Skeletal muscle satellite cell (primary cell): ENCODE results near the gene FANK1. TPM values are rescaled to one million over a fixed set of nuclear protein-coding genes. Genes with fewer than 3 reads are reported as not detected.

Experiments used
- H3K27me3 ChIP-seq: 2 replicates; pipeline ENCODE4 v1.7.0; 2013; ENCODE audit warnings: low read length; ENCODE audit not compliant: control insufficient read depth, insufficient read depth
- H3K36me3 ChIP-seq: 2 replicates; pipeline ENCODE4 v1.7.0; 2013; ENCODE audit warnings: mild to moderate bottlenecking, control low read depth, low read length; ENCODE audit not compliant: insufficient read depth
- H3K4me1 ChIP-seq: 2 replicates; pipeline ENCODE4 v1.7.0; 2013; ENCODE audit warnings: low read length; ENCODE audit not compliant: control insufficient read depth, insufficient read depth
- H3K4me2 ChIP-seq: 2 replicates; pipeline ENCODE4 v1.7.0; 2013; ENCODE audit warnings: mild to moderate bottlenecking, low read length
- H3K4me3 ChIP-seq: 2 replicates; pipeline ENCODE4 v1.7.0; 2013; ENCODE audit warnings: low read length
- H3K9ac ChIP-seq: 2 replicates; pipeline ENCODE4 v1.7.0; 2013; ENCODE audit warnings: mild to moderate bottlenecking, low read depth, low read length, moderate library complexity
- H3K9me3 ChIP-seq: replicated peaks from 2 replicates; pipeline ENCODE4 v1.7.0; 2013; ENCODE audit warnings: mild to moderate bottlenecking, control low read depth, low read length
- small RNA-seq: library from RNA; depleted of rRNA; stranded (forward); fragments of <200 nt; gene quantifications from one replicate; pipeline ENCODE3, GENCODE V24; 2012

The FANK1 gene

GRCh38 chr10:126058507-126058906, 162.1 kb downstream of the FANK1 start:
- H3K4me1 ChIP-seq, result peaks cover 44% of the 10 kb centered on the region
- no peaks in the 10 kb centered on the region for H3K9me3 ChIP-seq
- H3K27me3 ChIP-seq, result no peaks in the 10 kb centered on the region
- H3K36me3 ChIP-seq, result peaks cover 3% of the 10 kb centered on the region
- H3K4me2 ChIP-seq, result no peak overlapping the region
- no peak overlapping the region for H3K9ac ChIP-seq
- no peak overlapping the region for H3K4me3 ChIP-seq

Small RNA genes within 50 kb of the gene (small RNA-seq; reads per million reads assigned to genes)
- not detected for gene GNG10P1
- gene RF00017, result not detected
- gene RNU2-42P, result not detected
